ENCODE data around the gene MED31.
A peak's percentile ranks its signal among the peaks of the same experiment; 100 is the strongest.
"Not testable (repeated sequence)": the region's sequence is repeated elsewhere in the genome, so short reads cannot be mapped to it uniquely, and the experiment has no call there.

The MED31 gene

DNA sequence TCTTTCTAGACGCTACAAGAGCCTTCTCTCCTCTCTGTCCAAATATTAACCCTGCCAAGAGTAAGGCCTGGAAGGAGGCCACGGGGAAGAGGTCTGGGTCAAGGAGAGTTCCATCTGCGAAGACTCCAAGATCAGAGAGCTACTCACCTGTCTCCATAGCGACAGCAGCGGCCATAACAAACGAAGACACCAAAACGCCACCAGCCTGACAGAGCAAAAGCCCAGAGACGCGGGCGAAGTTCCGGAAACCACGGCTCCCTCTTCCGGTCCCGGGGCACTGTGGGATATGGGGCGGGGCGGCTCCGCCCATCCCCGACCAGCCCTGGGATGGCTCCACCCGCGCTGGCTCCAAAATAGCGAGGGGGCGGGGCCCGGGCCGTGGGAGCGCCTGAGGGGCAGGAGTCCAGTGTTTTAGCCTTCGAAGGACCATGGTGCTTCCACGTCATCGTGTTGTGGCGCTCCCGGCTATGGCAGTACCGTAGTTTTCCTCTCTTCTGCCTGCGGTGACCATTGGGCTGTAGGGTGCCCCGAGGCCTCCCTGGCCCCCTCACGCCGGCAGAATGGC is at the start of gene MED31, which contains the start of gene C17orf100:
Gene MED31 (minus strand): TSS at position 252 of the 565 bp plus-strand sequence. CDS start 77 bp downstream, at position 175.
Gene C17orf100 (plus strand): TSS at position 409 of the 565 bp plus-strand sequence. CDS start 152 bp downstream, at position 561.
- peak; percentile 95 for DNase-seq

DNA sequence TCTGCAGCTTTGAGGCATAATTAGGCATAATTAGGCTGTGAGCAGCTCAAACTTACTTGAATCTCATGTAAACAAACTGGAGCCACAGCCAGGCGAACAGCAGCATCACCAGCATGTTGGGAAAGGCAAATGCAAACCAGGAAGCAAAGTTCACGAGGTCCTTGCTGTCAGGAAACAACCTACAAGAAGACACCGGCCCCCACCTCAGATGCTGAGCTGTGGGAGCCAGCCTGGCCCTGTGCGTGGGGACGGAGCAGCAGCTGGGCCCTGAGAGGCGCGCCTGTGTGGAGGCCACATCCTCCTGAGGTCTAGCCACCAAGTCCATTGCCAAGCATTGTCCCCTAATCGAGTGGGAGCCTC is 49.5 kb upstream of the MED31 start:
- DNase-seq: no peak

DNA sequence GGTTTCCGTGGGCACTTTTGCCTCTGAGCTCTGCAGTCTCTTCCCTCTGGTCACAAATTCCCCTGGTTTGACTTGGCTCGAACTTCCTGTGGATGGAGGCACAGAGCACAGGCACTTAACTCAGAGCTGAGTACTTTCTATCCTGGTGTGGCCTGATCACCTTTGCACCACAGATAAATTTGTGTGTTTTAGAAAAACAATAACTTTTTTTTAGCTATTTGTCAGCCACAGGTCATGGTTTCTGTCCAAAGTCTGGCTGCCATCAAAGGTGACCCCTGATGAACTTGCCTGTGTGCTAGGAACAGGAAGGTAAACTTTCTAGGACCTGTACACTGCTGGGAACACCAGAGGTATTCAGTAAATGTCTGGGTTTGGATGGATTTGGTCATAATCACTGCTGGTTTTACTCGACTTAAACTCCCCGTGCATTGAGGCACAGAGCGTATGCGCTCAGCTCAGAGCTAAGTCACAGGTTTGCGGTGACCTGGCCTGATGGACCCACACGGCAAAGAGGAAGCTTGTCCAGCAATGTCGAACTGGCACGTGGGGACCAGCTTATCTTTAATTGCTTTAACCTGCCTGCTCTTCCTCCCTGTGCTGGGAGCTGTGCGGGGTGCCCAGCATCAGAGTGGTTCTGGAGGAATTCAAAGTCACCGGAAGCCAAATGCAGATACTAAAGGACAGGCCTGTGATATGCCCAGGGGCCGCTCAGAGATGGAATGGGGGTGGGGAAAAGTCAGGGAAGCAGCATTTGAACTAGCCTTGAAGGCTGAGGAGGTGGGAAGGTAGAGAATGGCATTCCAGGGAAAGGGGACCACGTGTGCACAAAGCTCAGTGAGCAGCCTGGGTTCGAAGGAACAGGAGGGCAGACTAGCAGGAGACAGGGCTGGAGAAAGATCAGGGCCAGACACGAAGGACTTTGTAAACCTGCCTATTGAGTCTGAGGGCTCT is 48.9 kb upstream of the MED31 start:
- no peak for DNase-seq

DNA sequence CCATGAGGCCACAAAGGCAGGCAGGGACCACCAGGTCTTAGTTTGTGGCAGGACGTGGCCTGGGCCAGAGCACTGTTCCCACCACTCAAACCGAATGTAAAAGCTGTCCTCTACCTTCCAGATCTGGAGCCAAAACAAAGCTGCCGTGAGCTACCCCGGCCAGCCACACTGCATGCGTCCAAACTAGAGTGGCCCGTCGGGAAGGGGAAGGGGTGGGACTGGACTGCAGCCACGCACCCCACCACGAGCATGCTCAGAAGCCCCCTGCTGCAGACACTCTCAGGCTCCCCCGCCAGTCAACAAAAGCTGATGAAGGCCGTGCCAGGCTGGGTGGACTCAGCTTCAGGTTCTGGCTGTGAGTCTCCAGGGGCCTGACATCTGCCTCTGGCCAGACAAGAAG is 46.6 kb upstream of the MED31 start:
- DNase-seq: no peak

DNA sequence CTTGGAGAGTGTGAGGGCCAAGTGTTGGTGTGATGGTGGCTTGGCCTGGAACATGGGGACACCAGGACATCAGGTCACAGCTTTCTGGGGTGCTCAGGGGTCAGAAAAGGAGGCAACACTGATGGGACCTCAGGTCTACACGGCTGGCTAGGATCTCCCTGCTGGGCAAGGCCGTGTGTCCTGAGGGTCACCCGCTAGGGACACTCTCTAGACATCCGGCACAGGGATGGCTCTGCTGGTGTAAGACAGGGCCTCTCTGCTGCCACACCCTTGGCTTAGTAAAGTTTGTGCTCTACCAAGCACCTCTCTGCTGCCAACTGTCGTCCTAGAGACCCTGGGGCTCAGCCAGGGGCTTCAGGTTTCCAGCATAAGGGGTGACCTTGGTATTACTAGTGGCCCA is 45.5 kb upstream of the MED31 start:
- DNase-seq: no peak

DNA sequence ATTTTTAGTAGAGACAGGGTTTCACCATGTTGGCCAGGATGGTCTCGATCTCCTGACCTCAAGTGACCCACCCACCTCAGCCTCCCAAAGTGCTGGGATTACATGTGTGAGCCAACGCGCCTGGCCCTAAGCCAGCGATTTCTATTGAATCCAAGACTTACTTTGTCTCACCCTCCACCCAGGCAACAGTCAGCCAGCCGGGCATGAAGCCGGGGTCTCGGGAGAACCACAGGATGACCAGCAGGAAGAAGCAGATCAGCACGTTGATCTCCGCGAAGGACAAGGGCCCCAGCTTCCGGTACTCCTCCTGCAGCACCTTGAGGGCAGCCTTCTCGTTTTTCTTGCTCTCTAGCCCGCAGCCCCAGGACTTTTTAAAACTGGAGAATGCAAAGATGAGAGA is 44.2 kb upstream of the MED31 start:
- DNase-seq: no peak

DNA sequence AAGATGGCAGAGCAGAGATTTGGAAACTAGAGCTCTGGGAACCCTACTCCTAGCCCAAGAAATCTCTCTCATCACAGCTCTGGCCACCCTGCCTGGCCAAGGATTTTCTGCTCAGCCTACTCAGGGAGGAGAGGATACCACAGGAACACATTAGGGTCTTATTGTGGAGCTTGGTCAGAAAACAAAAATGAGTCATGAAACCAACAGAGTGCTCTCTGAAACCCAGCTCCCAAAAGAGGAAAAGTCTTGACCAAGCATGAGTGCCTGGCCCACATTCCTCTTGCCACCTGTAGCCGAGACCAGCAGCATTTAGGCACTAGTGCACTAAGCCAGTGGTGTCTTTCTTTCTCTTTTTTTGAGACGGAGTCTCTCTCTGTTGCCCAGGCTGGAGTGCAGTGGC is 43.6 kb upstream of the MED31 start:
- DNase-seq: no peak

DNA sequence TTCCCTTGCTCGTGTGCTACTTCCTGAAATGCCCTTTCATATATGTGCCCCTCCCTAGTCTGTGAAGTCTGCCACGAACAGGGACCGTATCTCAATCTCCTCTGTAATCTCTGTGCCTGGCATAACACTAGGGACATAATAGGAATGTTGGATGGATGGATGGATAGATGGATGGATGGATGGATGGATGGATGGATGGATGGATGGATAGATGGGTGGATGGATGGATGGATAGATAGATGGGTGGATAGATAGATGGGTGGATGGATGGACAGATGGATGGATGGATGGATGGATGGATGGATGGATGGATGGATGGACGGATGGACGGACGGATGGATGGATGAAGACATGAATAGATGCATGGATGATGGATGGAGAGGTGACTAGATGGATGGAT is 40.6 kb upstream of the MED31 start:
- not testable (repeated sequence) for DNase-seq

DNA sequence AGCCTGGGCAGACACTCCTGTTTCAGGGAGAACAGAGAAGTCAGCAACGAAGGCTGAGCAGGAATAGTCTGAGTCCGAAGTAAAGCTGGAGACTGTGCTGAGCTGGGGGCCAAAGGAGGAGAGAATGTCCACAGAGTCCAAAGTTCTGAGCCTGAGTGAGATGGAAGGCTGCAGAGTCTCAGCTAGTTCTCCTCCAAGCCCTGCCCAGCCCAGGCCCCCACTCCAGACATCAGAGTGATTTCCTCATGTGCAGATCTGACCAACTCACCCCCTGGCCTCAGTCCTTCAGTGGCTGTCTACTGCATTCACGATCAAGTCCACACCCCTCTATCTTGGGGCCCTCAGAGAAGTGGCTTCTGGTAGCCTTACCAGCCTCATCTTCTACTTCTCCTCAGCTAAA is 40.1 kb upstream of the MED31 start:
- no peak for DNase-seq

DNA sequence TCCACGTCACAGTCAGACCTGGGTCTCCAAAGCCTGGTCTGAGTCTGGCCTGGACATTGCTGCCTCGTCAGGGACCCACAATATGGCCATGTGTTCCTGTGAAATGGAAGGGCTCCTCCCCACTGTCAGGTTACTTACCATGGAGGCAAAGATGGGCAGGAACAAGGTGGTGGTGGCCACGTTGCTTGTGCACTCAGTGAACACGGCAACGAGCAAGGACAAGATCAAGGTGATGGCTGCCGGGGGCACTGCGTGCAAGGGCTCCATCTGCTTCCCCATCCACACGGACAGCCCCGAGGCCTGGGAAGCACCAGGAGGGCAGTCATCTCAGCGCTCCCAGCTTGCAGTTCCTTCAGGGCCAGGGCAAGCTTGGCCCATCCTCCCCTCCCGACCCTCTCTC is 39.2 kb upstream of the MED31 start:
- DNase-seq: no peak

DNA sequence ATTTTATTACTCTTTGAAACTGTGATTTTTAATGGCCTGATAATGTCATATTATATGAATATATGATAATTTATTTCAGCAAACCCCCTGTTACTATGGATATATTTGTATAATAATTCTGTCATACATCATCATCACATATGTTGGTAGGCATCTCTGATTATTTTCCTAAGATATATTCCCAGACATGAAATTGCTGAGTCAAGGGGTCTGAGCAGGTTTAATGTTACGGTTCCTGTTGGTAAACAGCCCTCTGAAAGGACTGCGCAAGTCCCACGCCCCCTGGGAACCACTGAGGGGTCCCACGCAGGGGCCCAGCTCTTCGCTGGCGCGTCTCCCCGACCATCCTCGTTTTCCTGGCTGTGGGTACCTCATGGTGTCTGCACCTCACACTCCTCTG is 37.5 kb upstream of the MED31 start:
- no peak for DNase-seq

DNA sequence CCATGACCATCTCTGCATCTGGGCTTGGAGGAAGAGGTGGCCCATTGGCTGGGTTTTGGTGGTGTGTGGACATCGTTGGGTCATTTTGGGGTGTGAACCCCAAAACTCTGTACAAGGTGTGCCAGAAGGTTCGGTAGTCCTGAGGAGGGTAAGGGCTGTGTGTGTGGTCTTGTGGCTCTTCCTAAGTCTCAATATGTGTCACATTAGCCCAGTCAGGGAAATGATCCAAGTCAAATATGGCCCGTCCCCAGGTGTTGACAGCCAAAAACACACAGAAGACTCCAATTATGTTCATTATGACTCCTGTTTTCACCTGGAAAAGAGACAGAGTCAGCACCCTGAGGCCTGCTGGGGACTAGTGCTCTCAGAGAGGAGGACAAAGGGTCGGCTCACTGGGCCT is 34.6 kb upstream of the MED31 start:
- DNase-seq: no peak

DNA sequence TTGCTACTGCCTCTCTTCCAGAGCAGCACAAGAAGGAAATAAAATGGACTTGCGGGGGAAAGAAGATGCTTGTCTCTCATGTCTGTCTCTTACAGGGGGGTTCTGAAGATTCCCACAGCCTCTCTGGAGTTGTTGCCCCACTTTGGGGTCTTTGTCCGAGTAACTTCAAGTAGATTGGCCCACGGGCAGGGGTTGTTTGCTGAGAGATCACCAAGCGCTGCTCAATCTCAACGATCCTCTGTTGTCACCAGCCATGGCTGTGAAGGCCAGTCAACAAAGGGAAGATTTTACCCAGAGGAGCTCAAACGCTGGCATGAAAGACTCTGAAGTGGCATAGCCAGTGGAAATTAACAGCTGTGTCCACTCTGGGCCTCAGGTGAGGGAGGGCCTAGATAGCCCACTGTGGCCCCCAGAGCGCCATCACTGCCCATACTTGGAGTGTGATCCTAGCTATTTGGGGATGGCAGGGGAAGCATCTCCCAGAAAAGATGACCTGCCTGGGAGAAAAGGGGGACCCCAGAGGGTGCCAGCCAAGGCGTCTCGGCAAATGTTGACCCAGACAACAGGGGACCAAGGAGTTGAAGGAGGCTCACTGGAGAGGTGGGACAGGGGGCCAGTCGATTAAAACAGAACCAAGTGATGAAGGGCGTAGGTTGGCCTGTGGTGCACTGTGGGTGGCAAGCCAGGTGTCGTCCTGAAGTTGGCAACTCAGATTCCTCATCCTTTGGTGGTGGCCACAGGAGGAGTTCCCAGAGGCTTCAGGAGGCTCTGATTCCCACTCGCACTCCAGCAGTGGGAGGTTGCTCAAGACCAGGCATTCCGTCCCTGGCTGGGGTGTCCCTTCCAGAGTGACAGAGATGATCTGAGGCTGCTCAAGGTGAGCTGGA is 33.7 kb upstream of the MED31 start:
- DNase-seq: no peak

DNA sequence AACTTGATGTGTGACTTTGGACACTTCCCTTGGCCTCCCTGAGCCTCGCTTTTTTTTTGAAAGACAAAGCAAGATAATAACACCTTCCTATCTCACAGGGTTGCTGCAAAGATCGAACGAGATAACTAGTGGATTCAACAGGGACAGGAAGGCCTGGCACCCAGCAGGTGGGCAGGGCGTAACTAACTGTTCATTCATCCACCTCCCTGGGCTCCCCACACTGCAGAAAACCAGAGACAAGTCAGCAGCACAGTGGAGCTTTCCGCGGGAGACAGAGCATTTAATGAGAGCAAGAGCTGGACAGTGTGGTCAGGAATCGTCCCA is 33.0 kb upstream of the MED31 start:
- DNase-seq: no peak

DNA sequence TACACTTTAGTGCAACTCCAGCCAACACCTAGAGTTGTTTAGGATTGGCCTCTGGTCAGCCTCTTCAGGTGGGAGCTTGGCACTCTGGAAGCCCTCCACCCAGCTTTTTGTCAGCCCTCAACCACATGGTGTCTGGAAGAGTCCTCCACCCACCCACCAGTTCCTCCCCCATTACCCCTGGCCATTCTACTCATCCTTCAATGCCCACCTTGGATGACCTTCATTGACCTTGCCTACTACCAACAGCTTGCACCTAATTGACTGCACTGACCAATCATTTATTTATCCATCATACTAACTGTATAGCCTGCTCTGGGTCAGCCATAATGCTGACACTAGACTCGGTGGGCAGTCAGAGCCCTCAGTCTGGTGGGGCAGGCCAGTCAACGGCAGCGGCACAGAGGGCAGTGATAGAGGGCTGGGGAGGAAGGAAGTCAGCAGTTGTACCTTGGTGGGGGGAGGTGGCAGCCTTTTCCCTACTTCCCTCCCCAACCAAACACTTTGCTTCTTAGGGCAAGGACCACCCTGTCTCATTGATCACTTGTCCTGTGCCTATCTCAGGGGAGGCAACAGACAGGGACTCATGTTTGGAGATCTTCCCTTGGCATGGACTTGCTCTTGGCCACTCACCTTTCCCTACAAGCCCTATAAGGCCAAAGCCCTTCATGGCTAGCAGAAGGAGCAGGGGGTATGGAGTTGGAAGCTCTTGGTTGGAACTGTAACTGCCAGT is 32.5 kb upstream of the MED31 start:
- no peak for DNase-seq

DNA sequence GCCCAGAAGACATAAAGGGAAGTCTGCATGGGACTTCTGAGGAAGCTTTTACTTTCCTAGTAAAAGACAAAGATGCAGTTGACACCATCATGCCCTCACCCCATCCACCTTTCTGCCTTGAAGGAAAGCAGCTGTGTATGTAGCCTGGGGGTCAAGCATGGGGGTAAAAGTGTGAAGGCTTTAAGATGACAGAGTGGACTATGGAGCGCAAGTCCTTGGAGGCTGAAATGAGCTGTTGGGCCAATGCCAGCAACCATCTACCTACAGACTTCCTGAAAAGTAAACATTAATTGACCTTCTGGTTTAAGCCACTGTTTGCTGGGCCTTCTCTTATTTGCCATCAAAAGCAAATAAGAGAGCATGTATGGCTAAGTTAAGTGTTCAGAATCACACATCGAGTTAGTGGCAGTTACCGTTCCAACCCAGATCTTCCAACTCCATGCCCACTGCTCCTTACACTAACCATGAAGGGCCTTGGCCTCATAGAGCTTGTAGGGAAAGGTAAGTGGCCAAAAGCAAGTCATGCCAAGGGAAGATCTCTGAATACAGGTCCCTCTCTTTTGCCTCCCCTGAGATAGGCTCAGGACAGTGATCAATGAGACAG is 31.8 kb upstream of the MED31 start:
- DNase-seq: no peak

DNA sequence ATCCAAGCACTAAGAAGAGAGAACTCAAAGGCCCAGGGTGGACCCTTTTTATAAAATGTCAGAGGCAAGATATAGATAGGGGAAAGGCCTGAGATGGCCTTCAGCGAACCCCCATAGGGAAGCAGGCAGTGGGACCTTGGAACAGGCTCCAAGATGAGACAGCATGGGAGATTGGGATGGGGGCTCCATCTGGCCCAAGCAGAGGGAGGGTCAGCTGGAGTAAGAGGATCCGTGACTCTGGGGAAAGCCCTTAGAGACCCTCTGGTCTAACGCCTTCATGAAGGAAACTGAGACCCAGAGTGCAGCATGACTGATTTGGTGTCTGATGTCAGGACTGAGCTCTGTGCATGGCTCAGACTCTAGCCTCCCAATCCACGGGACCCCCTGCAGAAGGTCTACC is 30.9 kb upstream of the MED31 start:
- DNase-seq: no peak

DNA sequence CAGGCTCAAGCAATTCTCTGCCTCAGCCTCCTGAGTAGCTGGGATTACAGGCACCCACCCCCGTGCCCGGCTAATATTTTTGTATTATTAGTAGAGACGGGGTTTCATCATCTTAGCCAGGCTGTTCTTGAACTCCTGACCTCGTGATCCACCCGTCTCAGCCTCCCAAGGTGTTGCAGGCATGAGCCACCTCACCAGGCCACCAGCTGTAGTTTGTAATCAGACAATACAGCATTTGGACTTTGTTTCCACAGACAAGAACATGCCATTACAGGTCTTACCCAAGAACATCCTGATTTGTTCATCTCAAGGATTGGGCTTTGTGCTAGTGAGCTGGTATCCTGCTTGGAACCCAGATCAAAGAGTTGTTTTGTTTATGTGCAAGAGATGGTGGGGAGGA is 30.3 kb upstream of the MED31 start:
- no peak for DNase-seq

DNA sequence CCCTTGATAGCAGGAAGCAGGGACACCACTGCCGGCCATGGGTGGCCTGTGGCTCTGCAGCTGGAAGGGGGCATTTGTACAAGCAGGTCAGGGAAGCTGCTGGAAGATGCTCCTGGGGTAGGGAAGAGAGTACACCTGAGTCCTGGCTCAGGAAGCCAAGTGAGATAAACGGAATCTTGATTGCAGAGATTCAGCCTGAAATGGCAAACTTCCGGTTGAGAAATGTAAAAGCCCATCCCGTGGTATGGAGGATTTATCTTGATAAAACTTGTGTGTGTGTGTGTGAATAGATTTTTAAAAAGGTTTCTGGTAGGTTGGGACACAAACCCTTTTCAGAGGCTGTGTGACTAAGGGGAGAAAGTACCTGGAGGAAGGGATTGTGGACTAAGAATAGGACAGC is 29.8 kb upstream of the MED31 start:
- DNase-seq: no peak

DNA sequence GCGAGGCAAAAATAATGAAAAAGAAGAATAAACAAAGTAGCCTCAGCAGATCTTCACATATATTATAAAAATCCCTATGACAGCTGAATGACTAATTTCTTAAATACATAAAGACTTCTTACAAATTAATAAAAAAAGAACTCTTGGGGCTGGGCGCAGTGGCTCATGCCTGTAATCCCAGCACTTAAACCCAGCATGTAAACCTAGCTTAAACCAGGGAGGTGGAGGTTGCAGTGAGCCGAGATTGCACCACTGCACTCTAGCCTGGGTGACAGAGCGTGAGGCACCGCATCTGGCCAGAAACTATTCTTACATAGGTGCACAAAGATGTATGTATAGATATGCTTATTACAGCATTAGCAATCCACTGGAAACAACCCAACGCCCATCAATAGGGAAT is 27.8 kb upstream of the MED31 start:
- DNase-seq: no peak

DNA sequence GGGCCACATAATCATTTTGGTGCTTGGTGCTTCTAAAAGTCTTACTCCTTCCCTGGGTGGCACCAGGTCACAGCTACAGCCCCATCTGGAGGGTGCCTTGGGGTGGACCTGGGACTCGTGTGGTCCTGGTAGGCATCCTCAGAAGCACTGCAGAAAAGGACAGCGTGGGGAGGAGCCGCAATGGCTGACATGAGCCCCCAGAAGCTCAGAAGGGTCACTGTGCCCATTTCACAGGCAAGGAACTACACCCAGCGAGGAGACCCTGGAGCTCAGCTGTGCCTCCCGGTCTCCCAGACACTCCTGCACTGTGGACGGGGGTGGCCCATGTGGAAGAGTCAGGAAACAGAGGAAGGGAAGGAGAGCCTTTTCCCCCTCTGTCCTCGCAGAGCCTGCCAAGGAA is 26.5 kb upstream of the MED31 start:
- no peak for DNase-seq

DNA sequence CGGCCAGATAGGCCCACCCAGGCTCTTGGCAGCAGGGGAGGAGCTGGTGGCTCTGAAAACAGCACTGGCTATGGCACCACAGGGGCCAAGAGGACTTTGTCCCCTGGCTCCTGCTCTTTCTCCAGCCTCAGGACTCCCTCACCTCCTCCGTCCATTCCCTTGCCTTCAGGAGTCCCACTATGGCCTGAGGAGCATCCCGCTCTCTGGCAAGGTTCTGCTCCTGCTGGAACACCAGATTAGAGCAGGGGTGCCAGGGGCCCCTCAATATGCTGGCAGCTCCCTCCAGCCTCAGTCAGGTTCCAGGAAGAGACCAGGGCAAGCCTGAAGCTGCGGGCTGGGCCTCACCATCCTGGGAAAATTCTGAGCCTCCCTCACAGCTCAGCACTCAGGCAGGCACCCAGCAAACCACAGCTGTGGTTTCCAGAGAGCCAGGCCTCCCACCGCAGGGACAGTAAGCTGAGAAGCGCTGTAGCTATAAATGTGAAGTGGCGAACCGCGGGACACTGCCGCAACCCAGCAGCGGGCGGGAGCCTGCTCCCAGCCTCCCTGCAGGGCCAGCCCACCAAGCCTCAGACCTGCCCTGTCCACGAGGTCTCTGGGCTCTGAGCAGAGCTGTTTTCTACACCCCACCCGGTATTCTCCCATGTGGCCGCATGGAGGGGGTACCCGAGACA is 25.9 kb upstream of the MED31 start:
- DNase-seq: no peak

All from CD4-positive, alpha-beta T cell treated with Interleukin-4 for 4 hours (primary cell).